ENCODE data around the gene DACH1.

GRCh38 chr13:71879808-71880344, 12.9 kb upstream of the DACH1 start:
- no peak for TF ChIP-seq POU5F1 (IDR thresholded peaks at IDR 0.05; ENCODE audit: low read depth, low read length)
- TF ChIP-seq EZH2 (IDR thresholded peaks at IDR 0.05; ENCODE audit: low read depth, low read length, severe bottlenecking), result no peak
- no peak for TF ChIP-seq CTCF (IDR thresholded peaks at IDR 0.05; ENCODE audit: control extremely low read depth in 1 of 3, insufficient read depth in 1 of 3, low read depth in 1 of 3, low read length in 3 of 3)
- TF ChIP-seq CBX5 (IDR thresholded peaks at IDR 0.05; ENCODE audit: low read depth, low read length), result no peak
- no peak for TF ChIP-seq GABPA (IDR thresholded peaks at IDR 0.05; ENCODE audit: borderline replicate concordance, insufficient read depth, low read length)
- no peak for TF ChIP-seq SIX5 (IDR thresholded peaks at IDR 0.05; ENCODE audit: low read depth, low read length)
- no peak for TF ChIP-seq RAD21 (IDR thresholded peaks at IDR 0.05 in 1 of 2, conservative IDR thresholded peaks at IDR 0.05 in 1 of 2; ENCODE audit: low read depth in 2 of 2, low read length in 2 of 2)
- no peak for TF ChIP-seq USF2 (IDR thresholded peaks at IDR 0.05; ENCODE audit: low read length)
- no peak for TF ChIP-seq CTBP2 (IDR thresholded peaks at IDR 0.05; ENCODE audit: borderline replicate concordance, insufficient read depth, insufficient read length, low read length)
- TF ChIP-seq JUND (IDR thresholded peaks at IDR 0.05; ENCODE audit: low read length), result no peak
- TF ChIP-seq CHD1 (IDR thresholded peaks at IDR 0.05; ENCODE audit: low read depth, low read length), result no peak
- TF ChIP-seq TBP (IDR thresholded peaks at IDR 0.05; ENCODE audit: low read depth, low read length), result no peak

Measured in H1 (cell line).